PC-3 (cell line): ENCODE measurements around the gene MGAT5.

Experiments
- CTCF ChIP-seq: fragments of 300-600 bp; sonication (generic); conservative IDR thresholded peaks from 2 replicates; pipeline ENCODE4 v1.5.1; 2017; ENCODE audit warnings: antibody characterized with exemption, low read depth, mild to moderate bottlenecking, low read length
- EZH2phosphoT487 ChIP-seq: fragments of 300-600 bp; sonication (generic); IDR thresholded peaks from 2 replicates; pipeline ENCODE4 v1.6.1; 2018; ENCODE audit warnings: mild to moderate bottlenecking, antibody characterized with exemption, low read length, borderline replicate concordance

- TF ChIP-seq CTCF (no peak), EZH2phosphoT487 (no peak)
Measured at GRCh38 chr2:134260713-134261112, 6.8 kb downstream of the MGAT5 start.
